ENCODE results near the gene AAGAB.

The AAGAB gene

GRCh38 chr15:67164401-67164791, 90.1 kb downstream of the AAGAB start:
- Histone ChIP-seq H3K36me3 (ENCODE audit: insufficient read depth, insufficient read length, low read length) (peaks cover 41% of the 10 kb centered on the region), H3K4me1 (ENCODE audit: insufficient read depth, insufficient read length) (peaks cover 36% of the 10 kb centered on the region)
- TF ChIP-seq YY1 (IDR thresholded peaks at IDR 0.05; ENCODE audit: insufficient read depth, insufficient read length) (no peak), ZNF274 (IDR thresholded peaks at IDR 0.05; ENCODE audit: low read depth, low read length) (no peak), SUZ12 (IDR thresholded peaks at IDR 0.05; ENCODE audit: extremely low read depth, insufficient read depth, insufficient read length) (no peak)

GRCh38 chr15:67163180-67163579, 91.3 kb downstream of the AAGAB start:
- H3K4me3 ChIP-seq (ENCODE audit: insufficient read length, low read depth) = no peak overlapping the region
- H3K27me3 ChIP-seq (ENCODE audit: insufficient read depth, insufficient read length) = no peaks in the 10 kb centered on the region
- no peak for DNase-seq (ENCODE audit: low read depth, low spot score)
- H3K4me1 ChIP-seq (ENCODE audit: insufficient read depth, insufficient read length) = peaks cover 32% of the 10 kb centered on the region
- no peaks in the 10 kb centered on the region for H3K9me3 ChIP-seq (ENCODE audit: insufficient read depth, low read length)
- H3K9ac ChIP-seq (ENCODE audit: insufficient read length, low read depth) = no peak overlapping the region
- H3K36me3 ChIP-seq (ENCODE audit: insufficient read depth, insufficient read length, low read length) = peaks cover 34% of the 10 kb centered on the region
- TF ChIP-seq YY1 (IDR thresholded peaks at IDR 0.05; ENCODE audit: insufficient read depth, insufficient read length) (no peak), ZNF274 (IDR thresholded peaks at IDR 0.05; ENCODE audit: low read depth, low read length) (no peak), SUZ12 (IDR thresholded peaks at IDR 0.05; ENCODE audit: extremely low read depth, insufficient read depth, insufficient read length) (no peak)

More at GRCh38 chr15:67164401-67164791, 90.1 kb downstream of the AAGAB start:
- H3K9ac ChIP-seq (ENCODE audit: insufficient read length, low read depth) = no peak overlapping the region
- H3K4me3 ChIP-seq (ENCODE audit: insufficient read length, low read depth) = no peak overlapping the region
- no peak for DNase-seq (ENCODE audit: low read depth, low spot score)
- no peaks in the 10 kb centered on the region for H3K27me3 ChIP-seq (ENCODE audit: insufficient read depth, insufficient read length)
- no peaks in the 10 kb centered on the region for H3K9me3 ChIP-seq (ENCODE audit: insufficient read depth, low read length)

GRCh38 chr15:67161881-67162280, 92.6 kb downstream of the AAGAB start:
- H3K9me3 ChIP-seq (ENCODE audit: insufficient read depth, low read length) = no peaks in the 10 kb centered on the region
- no peaks in the 10 kb centered on the region for H3K27me3 ChIP-seq (ENCODE audit: insufficient read depth, insufficient read length)
- no peak for DNase-seq (ENCODE audit: low read depth, low spot score)
- H3K36me3 ChIP-seq (ENCODE audit: insufficient read depth, insufficient read length, low read length) = peaks cover 26% of the 10 kb centered on the region
- no peak for TF ChIP-seq SUZ12 (IDR thresholded peaks at IDR 0.05; ENCODE audit: extremely low read depth, insufficient read depth, insufficient read length)
- no peak for TF ChIP-seq YY1 (IDR thresholded peaks at IDR 0.05; ENCODE audit: insufficient read depth, insufficient read length)
- no peak for TF ChIP-seq ZNF274 (IDR thresholded peaks at IDR 0.05; ENCODE audit: low read depth, low read length)
- no peak overlapping the region for H3K4me3 ChIP-seq (ENCODE audit: insufficient read length, low read depth)
- peaks cover 22% of the 10 kb centered on the region for H3K4me1 ChIP-seq (ENCODE audit: insufficient read depth, insufficient read length)
- H3K9ac ChIP-seq (ENCODE audit: insufficient read length, low read depth) = no peak overlapping the region

GRCh38 chr15:67161412-67161811, 93.0 kb downstream of the AAGAB start:
- DNase-seq (ENCODE audit: low read depth, low spot score) = no peak
- Histone ChIP-seq H3K4me1 (ENCODE audit: insufficient read depth, insufficient read length) (peaks cover 17% of the 10 kb centered on the region), H3K4me3 (ENCODE audit: insufficient read length, low read depth) (no peak overlapping the region), H3K9ac (ENCODE audit: insufficient read length, low read depth) (no peak overlapping the region), H3K27me3 (ENCODE audit: insufficient read depth, insufficient read length) (no peaks in the 10 kb centered on the region), H3K36me3 (ENCODE audit: insufficient read depth, insufficient read length, low read length) (peaks cover 21% of the 10 kb centered on the region), H3K9me3 (ENCODE audit: insufficient read depth, low read length) (peaks cover 1% of the 10 kb centered on the region; the same call in 1 of the 2 replicates)
- TF ChIP-seq ZNF274 (IDR thresholded peaks at IDR 0.05; ENCODE audit: low read depth, low read length) (no peak), YY1 (IDR thresholded peaks at IDR 0.05; ENCODE audit: insufficient read depth, insufficient read length) (no peak), SUZ12 (IDR thresholded peaks at IDR 0.05; ENCODE audit: extremely low read depth, insufficient read depth, insufficient read length) (no peak)

GRCh38 chr15:67158367-67158766, 96.1 kb downstream of the AAGAB start:
- Histone ChIP-seq H3K4me1 (ENCODE audit: insufficient read depth, insufficient read length) (no peaks in the 10 kb centered on the region), H3K36me3 (ENCODE audit: insufficient read depth, insufficient read length, low read length) (peaks cover 29% of the 10 kb centered on the region), H3K4me3 (ENCODE audit: insufficient read length, low read depth) (no peak overlapping the region), H3K9me3 (ENCODE audit: insufficient read depth, low read length) (peaks cover 9% of the 10 kb centered on the region; the same call in 1 of the 2 replicates), H3K9ac (ENCODE audit: insufficient read length, low read depth) (no peak overlapping the region), H3K27me3 (ENCODE audit: insufficient read depth, insufficient read length) (no peaks in the 10 kb centered on the region)
- no peak for DNase-seq (ENCODE audit: low read depth, low spot score)
- TF ChIP-seq SUZ12 (IDR thresholded peaks at IDR 0.05; ENCODE audit: extremely low read depth, insufficient read depth, insufficient read length) = no peak
- TF ChIP-seq YY1 (IDR thresholded peaks at IDR 0.05; ENCODE audit: insufficient read depth, insufficient read length) = no peak
- no peak for TF ChIP-seq ZNF274 (IDR thresholded peaks at IDR 0.05; ENCODE audit: low read depth, low read length)

- DNase-seq (ENCODE audit: low read depth, low spot score) = no peak
- Histone ChIP-seq H3K9me3 (ENCODE audit: insufficient read depth, low read length) (peaks cover 9% of the 10 kb centered on the region; the same call in 1 of the 2 replicates), H3K36me3 (ENCODE audit: insufficient read depth, insufficient read length, low read length) (peaks cover 29% of the 10 kb centered on the region), H3K9ac (ENCODE audit: insufficient read length, low read depth) (no peak overlapping the region), H3K4me1 (ENCODE audit: insufficient read depth, insufficient read length) (no peaks in the 10 kb centered on the region), H3K4me3 (ENCODE audit: insufficient read length, low read depth) (no peak overlapping the region), H3K27me3 (ENCODE audit: insufficient read depth, insufficient read length) (no peaks in the 10 kb centered on the region)
- TF ChIP-seq YY1 (IDR thresholded peaks at IDR 0.05; ENCODE audit: insufficient read depth, insufficient read length) = no peak
- no peak for TF ChIP-seq SUZ12 (IDR thresholded peaks at IDR 0.05; ENCODE audit: extremely low read depth, insufficient read depth, insufficient read length)
- TF ChIP-seq ZNF274 (IDR thresholded peaks at IDR 0.05; ENCODE audit: low read depth, low read length) = no peak
Observed at GRCh38 chr15:67157521-67158252, 96.8 kb downstream of the AAGAB start.

GRCh38 chr15:67156834-67157233, 97.6 kb downstream of the AAGAB start:
- H3K36me3 ChIP-seq (ENCODE audit: insufficient read depth, insufficient read length, low read length) = peaks cover 32% of the 10 kb centered on the region
- no peak overlapping the region for H3K4me3 ChIP-seq (ENCODE audit: insufficient read length, low read depth)
- TF ChIP-seq ZNF274 (IDR thresholded peaks at IDR 0.05; ENCODE audit: low read depth, low read length) (no peak), SUZ12 (IDR thresholded peaks at IDR 0.05; ENCODE audit: extremely low read depth, insufficient read depth, insufficient read length) (no peak), YY1 (IDR thresholded peaks at IDR 0.05; ENCODE audit: insufficient read depth, insufficient read length) (no peak)
- no peaks in the 10 kb centered on the region for H3K27me3 ChIP-seq (ENCODE audit: insufficient read depth, insufficient read length)
- no peak for DNase-seq (ENCODE audit: low read depth, low spot score)
- no peak overlapping the region for H3K9ac ChIP-seq (ENCODE audit: insufficient read length, low read depth)
- peaks cover 9% of the 10 kb centered on the region; the same call in 1 of the 2 replicates for H3K9me3 ChIP-seq (ENCODE audit: insufficient read depth, low read length)
- no peaks in the 10 kb centered on the region for H3K4me1 ChIP-seq (ENCODE audit: insufficient read depth, insufficient read length)

All from NT2/D1 (cell line).